Measurements from ENCODE around the gene GULP1. TPM values are rescaled to one million over a fixed set of nuclear protein-coding genes. Genes with fewer than 3 reads are reported as not detected.

The GULP1 gene
- total and polyA plus RNA-seq, 2 experiments from 2014 or later, result 94.6 to 181 TPM

DNA sequence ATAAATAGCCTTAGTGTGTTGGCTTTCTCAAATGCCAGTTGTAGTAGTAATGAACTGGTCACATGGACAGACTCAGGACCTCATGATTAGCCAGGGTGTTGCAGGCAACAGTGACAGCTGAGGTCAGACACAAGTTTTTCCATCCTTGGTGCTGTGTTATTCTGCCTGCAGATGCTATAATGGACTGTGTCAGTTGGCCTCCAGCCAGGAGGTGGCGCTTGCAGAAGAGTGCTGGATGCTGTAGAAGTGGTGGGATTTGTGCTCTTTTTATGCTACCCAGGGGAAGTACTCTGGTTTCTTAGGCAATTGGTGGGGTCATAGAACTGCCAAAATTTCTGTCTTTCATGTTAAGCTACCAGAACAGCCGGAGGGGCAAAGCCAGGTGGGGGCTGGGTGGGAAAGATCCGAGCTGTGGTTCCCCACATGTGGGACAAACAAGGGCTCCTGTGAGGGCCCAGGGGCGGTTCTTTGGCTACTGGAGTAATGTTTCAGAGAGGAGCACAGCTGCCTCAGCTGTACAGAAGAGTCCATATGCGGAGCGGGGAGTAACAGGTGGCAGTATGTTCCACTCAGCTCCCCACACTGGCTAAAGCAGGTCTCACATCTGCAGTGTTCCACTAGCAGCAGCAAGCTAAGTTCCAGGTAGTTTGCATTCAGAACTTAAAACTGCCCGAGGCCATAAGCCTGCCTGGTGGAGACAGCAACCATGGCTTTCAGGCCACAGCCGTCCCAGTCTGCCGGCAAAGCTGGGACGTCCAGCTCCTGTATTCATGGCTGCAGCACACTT is 104.4 kb downstream of the GULP1 start:
- TF ChIP-seq CREB1 (CRISPR knock-in tag; IDR thresholded peaks at IDR 0.05; ENCODE audit: low read depth), result no peak
- TF ChIP-seq, protein P1, sequence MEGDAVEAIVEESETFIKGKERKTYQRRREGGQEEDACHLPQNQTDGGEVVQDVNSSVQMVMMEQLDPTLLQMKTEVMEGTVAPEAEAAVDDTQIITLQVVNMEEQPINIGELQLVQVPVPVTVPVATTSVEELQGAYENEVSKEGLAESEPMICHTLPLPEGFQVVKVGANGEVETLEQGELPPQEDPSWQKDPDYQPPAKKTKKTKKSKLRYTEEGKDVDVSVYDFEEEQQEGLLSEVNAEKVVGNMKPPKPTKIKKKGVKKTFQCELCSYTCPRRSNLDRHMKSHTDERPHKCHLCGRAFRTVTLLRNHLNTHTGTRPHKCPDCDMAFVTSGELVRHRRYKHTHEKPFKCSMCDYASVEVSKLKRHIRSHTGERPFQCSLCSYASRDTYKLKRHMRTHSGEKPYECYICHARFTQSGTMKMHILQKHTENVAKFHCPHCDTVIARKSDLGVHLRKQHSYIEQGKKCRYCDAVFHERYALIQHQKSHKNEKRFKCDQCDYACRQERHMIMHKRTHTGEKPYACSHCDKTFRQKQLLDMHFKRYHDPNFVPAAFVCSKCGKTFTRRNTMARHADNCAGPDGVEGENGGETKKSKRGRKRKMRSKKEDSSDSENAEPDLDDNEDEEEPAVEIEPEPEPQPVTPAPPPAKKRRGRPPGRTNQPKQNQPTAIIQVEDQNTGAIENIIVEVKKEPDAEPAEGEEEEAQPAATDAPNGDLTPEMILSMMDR (conservative IDR thresholded peaks at IDR 0.05; ENCODE audit: low read depth in 2 of 2), result peak; percentile 69 to 70
- no peak overlapping the region for H2AFZ ChIP-seq
- peaks cover 93% of the 10 kb centered on the region for H3K79me2 ChIP-seq (replicated peaks; ENCODE audit: insufficient read depth)
- H3K9me2 ChIP-seq (ENCODE audit: insufficient read depth), result no peaks in the 10 kb centered on the region
- H3F3A ChIP-seq (replicated peaks; ENCODE audit: low read depth), result no peaks in the 10 kb centered on the region
- ATAC-seq (peak; percentile 84), DNase-seq (ENCODE audit: low spot score) (peak; percentile 55)
- Mint-ChIP-seq H3K4me3 (no peak overlapping the region), H3K9me3 (no peaks in the 10 kb centered on the region; the same call in 1 of the 3 replicates), H3K4me1 (peaks cover 58% of the 10 kb centered on the region), H3K27me3 (ENCODE audit: insufficient read depth, low read depth, poor library complexity) (no peaks in the 10 kb centered on the region), H3K27ac (no peak overlapping the region), H3K36me3 (ENCODE audit: low read depth) (peaks cover 35% of the 10 kb centered on the region)
- H3K4me3 ChIP-seq, result no peak overlapping the region
- H3K36me3 ChIP-seq (ENCODE audit: insufficient read depth), result no peaks in the 10 kb centered on the region
- peaks cover 43% of the 10 kb centered on the region for H3K4me1 ChIP-seq (ENCODE audit: insufficient read depth)
- no peaks in the 10 kb centered on the region for H3K27me3 ChIP-seq (ENCODE audit: insufficient read depth)
- H3K27ac ChIP-seq (ENCODE audit: low read depth), result no peak overlapping the region
- H4K20me1 ChIP-seq (replicated peaks; ENCODE audit: insufficient read depth), result peaks cover 12% of the 10 kb centered on the region; the same call in 1 of the 2 replicates
- no peak overlapping the region for H3K4me2 ChIP-seq

DNA sequence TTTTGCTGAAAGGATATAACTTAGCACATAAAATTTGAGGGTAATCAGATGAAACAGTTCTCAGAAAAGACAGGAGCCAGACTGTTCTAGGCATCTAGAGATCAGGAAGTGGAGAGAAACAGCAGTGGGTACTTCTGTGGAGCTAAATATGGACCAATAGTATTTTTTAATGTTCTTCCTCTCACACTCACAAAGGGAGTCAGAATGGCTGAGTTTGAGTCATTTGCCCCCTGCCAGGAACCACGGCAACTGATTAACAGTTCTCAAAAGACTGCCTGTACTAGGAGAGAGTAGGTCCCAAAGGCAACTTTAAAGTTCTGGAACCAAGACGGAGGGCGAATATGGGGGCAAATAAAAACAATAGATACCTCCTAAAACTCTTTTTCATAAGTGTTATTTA is 107.5 kb downstream of the GULP1 start:
- Histone ChIP-seq H3K27ac (ENCODE audit: low read depth) (no peak overlapping the region), H3K4me1 (ENCODE audit: insufficient read depth) (peaks cover 19% of the 10 kb centered on the region), H4K20me1 (replicated peaks; ENCODE audit: insufficient read depth) (peaks cover 12% of the 10 kb centered on the region), H3F3A (replicated peaks; ENCODE audit: low read depth) (no peaks in the 10 kb centered on the region), H3K9me2 (ENCODE audit: insufficient read depth) (no peaks in the 10 kb centered on the region), H3K4me2 (no peak overlapping the region), H2AFZ (no peak overlapping the region), H3K36me3 (ENCODE audit: insufficient read depth) (no peaks in the 10 kb centered on the region), H3K4me3 (no peak overlapping the region), H3K27me3 (ENCODE audit: insufficient read depth) (no peaks in the 10 kb centered on the region), H3K79me2 (replicated peaks; ENCODE audit: insufficient read depth) (peaks cover 86% of the 10 kb centered on the region)
- peaks cover 37% of the 10 kb centered on the region for H3K4me1 Mint-ChIP-seq
- H3K27ac Mint-ChIP-seq, result peak overlapping the region; percentile 80
- peak; percentile 37 for DNase-seq (ENCODE audit: low spot score)
- H3K27me3 Mint-ChIP-seq (ENCODE audit: insufficient read depth, low read depth, poor library complexity), result no peaks in the 10 kb centered on the region
- peak; percentile 28; the same call in 1 of the 3 replicates for ATAC-seq
- H3K4me3 Mint-ChIP-seq, result no peak overlapping the region
- H3K9me3 Mint-ChIP-seq, result no peaks in the 10 kb centered on the region; the same call in 1 of the 3 replicates
- TF ChIP-seq EZH2 (IDR thresholded peaks at IDR 0.05; ENCODE audit: low read depth, unreplicated experiment) (no peak), ETS1 (IDR thresholded peaks at IDR 0.05) (no peak), STAT1 (IDR thresholded peaks at IDR 0.05; ENCODE audit: unreplicated experiment) (no peak), ZNF331 (CRISPR knock-in tag; IDR thresholded peaks at IDR 0.05; ENCODE audit: low read depth) (no peak), JUNB (IDR thresholded peaks at IDR 0.05; ENCODE audit: unreplicated experiment) (no peak), POLR2AphosphoS5 (IDR thresholded peaks at IDR 0.05; ENCODE audit: low read depth) (no peak), ZNF114 (CRISPR knock-in tag; IDR thresholded peaks at IDR 0.05) (no peak), NANOG (IDR thresholded peaks at IDR 0.05; ENCODE audit: borderline replicate concordance) (no peak)
- TF ChIP-seq, protein P1 (conservative IDR thresholded peaks at IDR 0.05; ENCODE audit: low read depth in 2 of 2), result no peak
- TF ChIP-seq, protein P2, sequence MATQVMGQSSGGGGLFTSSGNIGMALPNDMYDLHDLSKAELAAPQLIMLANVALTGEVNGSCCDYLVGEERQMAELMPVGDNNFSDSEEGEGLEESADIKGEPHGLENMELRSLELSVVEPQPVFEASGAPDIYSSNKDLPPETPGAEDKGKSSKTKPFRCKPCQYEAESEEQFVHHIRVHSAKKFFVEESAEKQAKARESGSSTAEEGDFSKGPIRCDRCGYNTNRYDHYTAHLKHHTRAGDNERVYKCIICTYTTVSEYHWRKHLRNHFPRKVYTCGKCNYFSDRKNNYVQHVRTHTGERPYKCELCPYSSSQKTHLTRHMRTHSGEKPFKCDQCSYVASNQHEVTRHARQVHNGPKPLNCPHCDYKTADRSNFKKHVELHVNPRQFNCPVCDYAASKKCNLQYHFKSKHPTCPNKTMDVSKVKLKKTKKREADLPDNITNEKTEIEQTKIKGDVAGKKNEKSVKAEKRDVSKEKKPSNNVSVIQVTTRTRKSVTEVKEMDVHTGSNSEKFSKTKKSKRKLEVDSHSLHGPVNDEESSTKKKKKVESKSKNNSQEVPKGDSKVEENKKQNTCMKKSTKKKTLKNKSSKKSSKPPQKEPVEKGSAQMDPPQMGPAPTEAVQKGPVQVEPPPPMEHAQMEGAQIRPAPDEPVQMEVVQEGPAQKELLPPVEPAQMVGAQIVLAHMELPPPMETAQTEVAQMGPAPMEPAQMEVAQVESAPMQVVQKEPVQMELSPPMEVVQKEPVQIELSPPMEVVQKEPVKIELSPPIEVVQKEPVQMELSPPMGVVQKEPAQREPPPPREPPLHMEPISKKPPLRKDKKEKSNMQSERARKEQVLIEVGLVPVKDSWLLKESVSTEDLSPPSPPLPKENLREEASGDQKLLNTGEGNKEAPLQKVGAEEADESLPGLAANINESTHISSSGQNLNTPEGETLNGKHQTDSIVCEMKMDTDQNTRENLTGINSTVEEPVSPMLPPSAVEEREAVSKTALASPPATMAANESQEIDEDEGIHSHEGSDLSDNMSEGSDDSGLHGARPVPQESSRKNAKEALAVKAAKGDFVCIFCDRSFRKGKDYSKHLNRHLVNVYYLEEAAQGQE (IDR thresholded peaks at IDR 0.05; ENCODE audit: unreplicated experiment), result no peak
- peaks cover 34% of the 10 kb centered on the region for H3K36me3 Mint-ChIP-seq (ENCODE audit: low read depth)

Measured in GM23338 (cell line).